Liver (tissue), 9 donors: ENCODE measurements around the gene GATAD1. TPM values are rescaled to one million over a fixed set of nuclear protein-coding genes. Genes with fewer than 3 reads are reported as not detected.

ENCODE experiments used
- DNase-seq: peaks from one replicate; pipeline ENCODE4 v3.0.0-alpha.2; 2017; ENCODE audit warnings: low spot score
- H3K27ac ChIP-seq, 2 donors: one replicate each; pipeline ENCODE4 v1.7.0; 2013; ENCODE audit warnings: inconsistent platforms in 2 of 2, low read length in 2 of 2, control low read depth in 1 of 2, low read depth in 1 of 2, mild to moderate bottlenecking in 1 of 2
- H3K27me3 ChIP-seq, 4 donors: one replicate each; pipeline versions ENCODE4 v1.6.1 to v1.7.0; 2013; ENCODE audit warnings: low read length in 3 of 4, inconsistent platforms in 1 of 4, mild to moderate bottlenecking in 1 of 4, moderate library complexity in 1 of 4; ENCODE audit not compliant: control insufficient read depth in 4 of 4, insufficient read depth in 4 of 4
- H3K36me3 ChIP-seq, 4 donors: one replicate each; pipeline versions ENCODE4 v1.6.1 to v1.7.0; 2013; ENCODE audit warnings: low read length in 3 of 4, mild to moderate bottlenecking in 3 of 4, low read depth in 1 of 4, moderate library complexity in 1 of 4; ENCODE audit not compliant: control insufficient read depth in 4 of 4, insufficient read depth in 3 of 4
- H3K4me1 ChIP-seq, 4 donors: one replicate each; pipeline versions ENCODE4 v1.6.1 to v1.7.0; 2013; ENCODE audit warnings: low read length in 3 of 4, mild to moderate bottlenecking in 3 of 4, moderate library complexity in 1 of 4; ENCODE audit not compliant: control insufficient read depth in 4 of 4, insufficient read depth in 4 of 4
- H3K4me3 ChIP-seq, 3 donors: one replicate each; pipeline versions ENCODE4 v1.6.1 to v1.7.0; 2013; ENCODE audit warnings: low read length in 3 of 3, control low read depth in 1 of 3, low read depth in 1 of 3, mild to moderate bottlenecking in 1 of 3
- H3K9ac ChIP-seq, 2 donors: one replicate each; pipeline ENCODE4 v1.7.0; 2013; ENCODE audit warnings: low read length in 2 of 2, mild to moderate bottlenecking in 2 of 2, moderate library complexity in 2 of 2, control low read depth in 1 of 2, low read depth in 1 of 2
- H3K9me3 ChIP-seq, 4 donors: one replicate each; pipeline versions ENCODE4 v1.6.1 to v1.7.0; 2013; ENCODE audit warnings: low read length in 3 of 4; ENCODE audit not compliant: control insufficient read depth in 4 of 4
- EGR1 ChIP-seq, 2 donors: IDR thresholded peaks; 2 replicates each; pipeline ENCODE4 v1.6.1; 2016 to 2018; ENCODE audit warnings: antibody characterized with exemption in 2 of 2, low read depth in 2 of 2
- FOXA1 ChIP-seq: IDR thresholded peaks from 2 replicates; pipeline ENCODE4 v1.6.1; 2016; ENCODE audit warnings: antibody characterized with exemption
- FOXA2 ChIP-seq: IDR thresholded peaks from 2 replicates; pipeline ENCODE4 v1.6.1; 2016; ENCODE audit warnings: antibody characterized with exemption
- GABPA ChIP-seq, 2 donors: IDR thresholded peaks in 1 of 2; conservative IDR thresholded peaks in 1 of 2; 2 replicates each; pipeline ENCODE4 v1.6.1; 2016; ENCODE audit warnings: antibody characterized with exemption in 2 of 2, mild to moderate bottlenecking in 1 of 2, moderate library complexity in 1 of 2
- HNF4A ChIP-seq, 2 donors: conservative IDR thresholded peaks; 2 replicates each; pipeline ENCODE4 v1.6.1; 2016; ENCODE audit warnings: antibody characterized with exemption in 2 of 2, mild to moderate bottlenecking in 2 of 2
- RAD21 ChIP-seq, 2 donors: IDR thresholded peaks; 2 replicates each; pipeline ENCODE4 v1.6.1; 2016; ENCODE audit warnings: antibody characterized with exemption in 2 of 2, mild to moderate bottlenecking in 2 of 2
- RXRA ChIP-seq, 2 donors: IDR thresholded peaks; 2 replicates each; pipeline ENCODE4 v1.6.1; 2017 to 2018; ENCODE audit warnings: antibody characterized with exemption in 2 of 2, mild to moderate bottlenecking in 1 of 2
- SP1 ChIP-seq: IDR thresholded peaks from 2 replicates; pipeline ENCODE4 v1.6.1; 2018; ENCODE audit warnings: antibody characterized with exemption, mild to moderate bottlenecking
- TAF1 ChIP-seq: conservative IDR thresholded peaks from 2 replicates; pipeline ENCODE4 v1.6.1; 2016; ENCODE audit warnings: antibody characterized with exemption, mild to moderate bottlenecking
- YY1 ChIP-seq: IDR thresholded peaks from 2 replicates; pipeline ENCODE4 v1.6.1; 2016; ENCODE audit warnings: antibody characterized with exemption, mild to moderate bottlenecking
- WGBS: extraction: QIAGEN DNeasy Blood & Tissue Kit; methylation state at CpG from one replicate; pipeline ENCODE4 v1.1.7; 2013; 5-methylcytosine and 5-hydroxymethylcytosine counted together
- polyA plus RNA-seq, 2 donors: library from polyadenylated mRNA; stranded (reverse) in 1 of 2; unstranded in 1 of 2; fragments of 200-250 nt in 1 of 2; fragments of >200 nt in 1 of 2; fragmentation: Nextera tagmentation in 1 of 2; extraction: Ambion mirVana in 1 of 2; gene quantifications; one replicate each; pipeline versions ENCODE4 v1.2.1 to v1.2.3, GENCODE V29; 2013 to 2015
- total RNA-seq, 2 donors: library from RNA; depleted of rRNA; stranded (reverse); fragments of >200 nt; gene quantifications; one replicate each; pipeline ENCODE4 v1.2.3, GENCODE V29; 2014
- TF ChIP-seq, protein P1 (sequence below): IDR thresholded peaks from 2 replicates; pipeline ENCODE4 v1.6.1; 2016; ENCODE audit warnings: antibody characterized with exemption
- TF ChIP-seq, protein P2 (sequence below): IDR thresholded peaks from 2 replicates; pipeline ENCODE4 v1.6.1; 2016; ENCODE audit warnings: antibody characterized with exemption, mild to moderate bottlenecking
- TF ChIP-seq, protein P3 (sequence below): IDR thresholded peaks from 2 replicates; pipeline ENCODE4 v1.6.1; 2016; ENCODE audit warnings: antibody characterized with exemption
- donor health status: healthy.
- donor health status: healthy.
- donor health status: healthy.
- donor health status: healthy.
- donor health status: healthy.

GATAD1 gene
- total and polyA plus RNA-seq, 4 donors: 7.8 to 22.8 (median 10.8) TPM

DNA sequence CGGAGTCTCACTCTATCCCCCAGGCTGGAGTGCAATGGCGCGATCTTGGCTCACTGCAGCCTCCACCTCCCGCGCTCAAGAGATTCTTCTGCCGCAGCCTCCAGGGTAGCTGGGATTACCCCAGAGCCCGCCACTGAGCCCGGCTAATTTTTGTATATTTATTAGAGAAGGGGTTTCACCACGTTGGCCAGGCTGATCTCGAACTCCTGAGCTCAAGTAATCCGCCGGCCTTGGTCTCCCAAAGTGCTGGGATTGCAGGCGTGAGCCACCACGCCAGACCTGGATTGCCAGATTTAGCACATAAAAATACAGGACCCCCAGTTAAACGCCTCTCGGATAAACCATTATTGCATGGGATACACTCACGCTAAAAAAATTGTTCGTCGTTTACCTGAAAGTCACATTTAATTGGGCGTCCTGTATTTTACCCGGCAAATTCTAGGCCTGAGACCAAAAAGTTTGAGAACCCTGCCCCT lies 375 bp upstream of the GATAD1 start:
- 53% methylated on average over 21 of the region's 21 CpGs for WGBS
- Histone ChIP-seq H3K9ac (peak overlapping the region in 1 of 2 donors; percentile 60), H3K4me1 (peaks cover 0 to 9% (median 7%) of the 10 kb centered on the region in 4 donors), H3K27ac (peak overlapping the region in 1 of 2 donors; percentile 95), H3K4me3 (peak overlapping the region in 1 of 3 donors; percentile 96), H3K27me3 (no peaks in the 10 kb centered on the region), H3K36me3 (peaks cover 0 to 16% (median 10%) of the 10 kb centered on the region in 4 donors), H3K9me3 (no peaks in the 10 kb centered on the region)
- DNase-seq: no peak
- TF ChIP-seq FOXA2: no peak
- TF ChIP-seq RXRA (IDR thresholded peaks at IDR 0.05): no peak
- no peak for TF ChIP-seq FOXA1
- peak; percentile 45 for TF ChIP-seq SP1
- TF ChIP-seq GABPA (IDR thresholded peaks at IDR 0.05 in 1 of 2, conservative IDR thresholded peaks at IDR 0.05 in 1 of 2): no peak
- peak in 1 of 2 donors; percentile 15 for TF ChIP-seq HNF4A (conservative IDR thresholded peaks at IDR 0.05)
- TF ChIP-seq RAD21 (IDR thresholded peaks at IDR 0.05): peak; percentile 95 to 96

DNA sequence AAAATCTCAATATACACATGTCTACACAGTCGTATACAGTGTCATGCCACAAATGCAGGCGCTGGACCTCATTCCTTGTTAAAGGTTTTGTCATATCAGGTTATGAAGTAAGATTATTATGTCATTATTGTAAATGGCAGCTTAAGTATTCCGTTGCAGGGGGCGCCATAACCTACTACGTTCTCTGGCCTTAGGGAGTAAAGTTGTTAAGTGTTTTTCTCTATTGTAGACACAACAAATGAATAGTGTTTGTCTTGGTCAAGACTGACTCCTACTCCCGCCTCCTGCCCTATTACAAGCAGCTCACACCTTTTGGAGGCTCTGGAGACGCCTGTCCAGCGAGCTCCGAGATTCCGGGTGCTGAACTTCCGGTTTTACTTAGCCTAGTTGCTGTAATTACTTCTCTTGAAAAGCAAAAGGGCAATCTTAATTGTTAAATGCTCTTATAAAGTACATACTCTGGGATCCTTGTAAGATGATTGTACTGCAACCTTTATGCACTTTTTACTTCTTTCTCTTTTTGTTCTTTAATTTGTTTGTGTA lies 994 bp downstream of the GATAD1 start:
- peak overlapping the region; percentile 82 to 96 (median 87) for H3K4me3 ChIP-seq
- peaks cover 0 to 9% (median 7%) of the 10 kb centered on the region in 4 donors for H3K4me1 ChIP-seq
- H3K27me3 ChIP-seq: no peaks in the 10 kb centered on the region
- TF ChIP-seq, protein P1, sequence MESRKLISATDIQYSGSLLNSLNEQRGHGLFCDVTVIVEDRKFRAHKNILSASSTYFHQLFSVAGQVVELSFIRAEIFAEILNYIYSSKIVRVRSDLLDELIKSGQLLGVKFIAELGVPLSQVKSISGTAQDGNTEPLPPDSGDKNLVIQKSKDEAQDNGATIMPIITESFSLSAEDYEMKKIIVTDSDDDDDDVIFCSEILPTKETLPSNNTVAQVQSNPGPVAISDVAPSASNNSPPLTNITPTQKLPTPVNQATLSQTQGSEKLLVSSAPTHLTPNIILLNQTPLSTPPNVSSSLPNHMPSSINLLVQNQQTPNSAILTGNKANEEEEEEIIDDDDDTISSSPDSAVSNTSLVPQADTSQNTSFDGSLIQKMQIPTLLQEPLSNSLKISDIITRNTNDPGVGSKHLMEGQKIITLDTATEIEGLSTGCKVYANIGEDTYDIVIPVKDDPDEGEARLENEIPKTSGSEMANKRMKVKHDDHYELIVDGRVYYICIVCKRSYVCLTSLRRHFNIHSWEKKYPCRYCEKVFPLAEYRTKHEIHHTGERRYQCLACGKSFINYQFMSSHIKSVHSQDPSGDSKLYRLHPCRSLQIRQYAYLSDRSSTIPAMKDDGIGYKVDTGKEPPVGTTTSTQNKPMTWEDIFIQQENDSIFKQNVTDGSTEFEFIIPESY: no peak
- peak; percentile 60 to 68 for TF ChIP-seq GABPA (IDR thresholded peaks at IDR 0.05 in 1 of 2, conservative IDR thresholded peaks at IDR 0.05 in 1 of 2)
- peak in 1 of 2 donors; percentile 30 for TF ChIP-seq RAD21 (IDR thresholded peaks at IDR 0.05)
- TF ChIP-seq, protein P2, sequence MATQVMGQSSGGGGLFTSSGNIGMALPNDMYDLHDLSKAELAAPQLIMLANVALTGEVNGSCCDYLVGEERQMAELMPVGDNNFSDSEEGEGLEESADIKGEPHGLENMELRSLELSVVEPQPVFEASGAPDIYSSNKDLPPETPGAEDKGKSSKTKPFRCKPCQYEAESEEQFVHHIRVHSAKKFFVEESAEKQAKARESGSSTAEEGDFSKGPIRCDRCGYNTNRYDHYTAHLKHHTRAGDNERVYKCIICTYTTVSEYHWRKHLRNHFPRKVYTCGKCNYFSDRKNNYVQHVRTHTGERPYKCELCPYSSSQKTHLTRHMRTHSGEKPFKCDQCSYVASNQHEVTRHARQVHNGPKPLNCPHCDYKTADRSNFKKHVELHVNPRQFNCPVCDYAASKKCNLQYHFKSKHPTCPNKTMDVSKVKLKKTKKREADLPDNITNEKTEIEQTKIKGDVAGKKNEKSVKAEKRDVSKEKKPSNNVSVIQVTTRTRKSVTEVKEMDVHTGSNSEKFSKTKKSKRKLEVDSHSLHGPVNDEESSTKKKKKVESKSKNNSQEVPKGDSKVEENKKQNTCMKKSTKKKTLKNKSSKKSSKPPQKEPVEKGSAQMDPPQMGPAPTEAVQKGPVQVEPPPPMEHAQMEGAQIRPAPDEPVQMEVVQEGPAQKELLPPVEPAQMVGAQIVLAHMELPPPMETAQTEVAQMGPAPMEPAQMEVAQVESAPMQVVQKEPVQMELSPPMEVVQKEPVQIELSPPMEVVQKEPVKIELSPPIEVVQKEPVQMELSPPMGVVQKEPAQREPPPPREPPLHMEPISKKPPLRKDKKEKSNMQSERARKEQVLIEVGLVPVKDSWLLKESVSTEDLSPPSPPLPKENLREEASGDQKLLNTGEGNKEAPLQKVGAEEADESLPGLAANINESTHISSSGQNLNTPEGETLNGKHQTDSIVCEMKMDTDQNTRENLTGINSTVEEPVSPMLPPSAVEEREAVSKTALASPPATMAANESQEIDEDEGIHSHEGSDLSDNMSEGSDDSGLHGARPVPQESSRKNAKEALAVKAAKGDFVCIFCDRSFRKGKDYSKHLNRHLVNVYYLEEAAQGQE: peak; percentile 73
- no peak for TF ChIP-seq HNF4A (conservative IDR thresholded peaks at IDR 0.05)
- TF ChIP-seq, protein P3, sequence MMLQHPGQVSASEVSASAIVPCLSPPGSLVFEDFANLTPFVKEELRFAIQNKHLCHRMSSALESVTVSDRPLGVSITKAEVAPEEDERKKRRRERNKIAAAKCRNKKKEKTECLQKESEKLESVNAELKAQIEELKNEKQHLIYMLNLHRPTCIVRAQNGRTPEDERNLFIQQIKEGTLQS: no peak
- no peak for TF ChIP-seq EGR1 (IDR thresholded peaks at IDR 0.05; ENCODE audit: low read depth in 2 of 2)
- TF ChIP-seq TAF1: peak; percentile 43
- TF ChIP-seq YY1: peak; percentile 81
- WGBS: under 1% methylated on average over 11 of the region's 11 CpGs
- DNase-seq: peak; percentile 58
- peaks cover 3 to 29% (median 20%) of the 10 kb centered on the region in 4 donors for H3K36me3 ChIP-seq
- H3K27ac ChIP-seq: peak overlapping the region; percentile 93 to 95
- H3K9ac ChIP-seq: peak overlapping the region; percentile 90 to 98
- H3K9me3 ChIP-seq: no peaks in the 10 kb centered on the region
